GM18502 (cell line): ENCODE measurements around the gene MPND.
"Not testable (repeated sequence)": the region's sequence is repeated elsewhere in the genome, so short reads cannot be mapped to it uniquely, and the experiment has no call there.

Source experiments
- ATAC-seq: cut with Tn5 transposase; IDR thresholded peaks from one replicate; pipeline ENCODE4 v1.9.1; 2021; ENCODE audit warnings: mild to moderate bottlenecking; ENCODE audit not compliant: unreplicated experiment, poor library complexity

MPND gene

GRCh38 chr19:4345342-4346019 lies 2.1 kb downstream of the MPND start:
- ATAC-seq = no peak

GRCh38 chr19:4346020-4346383 lies 2.6 kb downstream of the MPND start:
- ATAC-seq = no peak

DNA sequence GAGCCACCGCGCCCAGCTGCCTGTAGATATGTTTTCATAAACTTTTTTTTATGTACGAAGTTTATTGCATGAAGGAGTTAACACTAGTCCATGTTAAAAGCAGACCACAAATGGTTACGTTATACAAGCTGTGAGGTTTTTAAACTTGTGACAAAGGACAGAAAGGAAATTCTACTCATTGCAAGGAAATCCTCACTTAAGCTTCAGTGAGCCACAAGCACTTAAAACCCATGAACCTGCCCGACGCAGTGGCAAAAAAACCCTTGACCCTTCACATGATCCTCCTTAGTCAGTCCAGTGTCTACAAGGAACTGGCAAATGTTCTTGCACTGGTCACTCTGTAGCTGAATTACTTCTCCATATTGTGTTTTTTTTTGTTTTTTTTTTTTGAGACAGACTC lies 4.2 kb downstream of the MPND start:
- ATAC-seq = no peak

DNA sequence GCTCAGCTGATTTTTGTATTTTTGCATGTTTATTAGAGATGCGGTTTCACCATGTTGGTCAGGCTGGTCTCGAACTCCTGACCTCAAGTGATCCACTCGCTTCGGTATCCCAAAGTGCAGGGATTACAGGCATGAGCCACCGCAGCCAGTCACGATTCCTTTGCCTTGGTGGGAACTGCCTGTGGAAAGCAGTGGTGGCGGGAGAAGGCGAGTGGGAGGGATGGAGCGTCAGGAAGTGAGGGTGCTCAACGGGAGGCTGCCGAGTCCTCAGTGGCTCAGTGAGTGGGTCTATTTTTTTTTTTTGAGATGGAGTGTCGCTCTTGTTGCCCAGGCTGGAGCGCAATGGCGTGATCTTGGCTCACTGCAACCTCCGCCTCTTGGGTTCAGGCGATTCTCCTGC lies 5.9 kb downstream of the MPND start:
- not testable (repeated sequence) for ATAC-seq

DNA sequence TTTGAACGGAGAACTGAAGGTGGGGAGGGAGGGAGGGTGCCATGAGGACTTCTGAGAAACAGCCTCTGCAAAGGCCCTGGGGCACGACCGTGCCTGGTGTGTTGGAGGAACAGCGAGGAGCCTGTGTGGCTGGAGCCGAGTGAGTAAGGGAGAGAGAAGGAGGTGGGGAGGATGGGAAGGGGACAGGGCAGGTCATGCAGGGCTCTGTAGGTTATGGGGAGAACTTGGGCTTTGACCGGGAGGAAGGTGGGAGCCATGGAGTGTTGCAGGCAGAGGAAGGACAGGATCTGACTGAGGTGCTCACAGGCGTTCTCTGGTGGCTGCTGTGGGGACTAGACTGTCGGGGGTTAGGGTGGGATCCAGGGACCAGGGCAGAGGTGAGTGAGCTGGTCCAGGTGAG lies 6.7 kb downstream of the MPND start:
- ATAC-seq = no peak

DNA sequence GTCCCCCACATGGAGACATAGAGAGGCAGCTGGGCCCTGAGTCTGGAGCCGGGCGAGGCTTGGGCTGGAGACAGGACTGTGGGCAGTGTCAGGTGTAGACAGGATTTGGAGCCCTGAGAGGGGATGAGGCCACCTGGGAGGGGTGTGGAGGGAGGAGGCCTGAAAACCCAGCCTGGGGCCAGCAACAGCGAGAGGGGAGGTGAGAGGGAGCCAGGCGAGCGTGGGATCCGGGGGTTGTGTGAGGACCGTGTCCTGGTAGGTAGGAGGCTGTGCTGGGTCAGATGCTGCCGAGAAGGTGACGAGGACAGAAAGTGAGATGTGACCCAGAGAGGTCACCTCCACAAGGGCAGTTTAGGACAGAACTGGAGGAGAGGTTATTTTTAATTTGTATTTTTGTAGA lies 7.4 kb downstream of the MPND start:
- ATAC-seq = no peak

DNA sequence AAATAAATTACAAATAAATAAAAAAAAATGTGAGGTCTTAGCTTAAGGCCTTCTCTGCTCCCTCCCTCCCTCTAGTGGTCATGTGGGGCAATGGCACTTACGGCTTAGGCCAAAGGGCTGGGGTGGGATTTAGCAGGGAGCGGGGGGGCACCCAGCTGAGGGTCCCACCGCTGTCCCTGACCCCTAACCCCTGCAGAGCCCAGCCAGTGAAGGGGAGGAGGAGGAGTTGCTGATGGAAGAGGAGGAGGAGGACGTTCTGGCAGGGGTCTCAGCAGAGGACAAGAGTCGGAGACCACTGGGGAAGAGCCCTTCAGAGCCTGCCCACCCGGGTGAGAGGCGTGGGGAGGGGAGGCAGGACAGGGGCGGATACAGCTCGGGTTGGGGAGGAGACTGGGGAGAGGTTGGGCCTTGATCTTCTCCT lies 9.3 kb downstream of the MPND start:
- no peak for ATAC-seq

GRCh38 chr19:4354282-4354681 lies 10.9 kb downstream of the MPND start:
- ATAC-seq = no peak

GRCh38 chr19:4354897-4355296 lies 11.5 kb downstream of the MPND start:
- no peak for ATAC-seq

DNA sequence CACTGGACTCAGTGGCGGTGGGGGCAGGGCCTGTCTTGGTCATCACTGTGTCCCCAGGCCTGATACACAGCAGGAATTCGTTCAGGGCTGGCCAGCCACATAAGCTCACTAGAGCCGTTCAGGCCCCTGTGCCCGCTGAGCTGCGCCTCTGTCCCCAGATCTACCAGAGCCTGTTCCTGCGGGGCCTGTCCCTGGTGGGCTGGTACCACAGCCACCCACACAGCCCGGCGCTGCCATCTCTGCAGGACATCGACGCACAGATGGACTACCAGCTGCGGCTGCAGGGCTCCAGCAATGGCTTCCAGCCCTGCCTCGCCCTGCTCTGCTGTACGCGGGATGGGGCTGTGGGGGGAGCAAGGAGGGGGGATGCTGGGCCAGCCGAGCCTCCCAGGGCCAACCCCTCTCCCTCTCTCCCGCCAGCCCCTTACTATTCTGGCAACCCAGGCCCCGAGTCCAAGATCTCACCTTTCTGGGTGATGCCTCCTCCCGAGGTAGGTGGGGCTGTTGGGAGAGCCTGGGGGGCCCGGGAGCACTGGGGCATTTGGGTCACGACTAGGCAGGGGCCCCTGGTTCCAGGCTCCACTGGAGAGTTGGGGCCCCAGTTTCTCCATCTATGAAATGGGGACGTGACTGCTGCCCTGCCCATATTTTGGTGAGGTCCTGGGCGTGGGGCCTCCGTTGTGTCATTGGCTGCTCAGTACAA lies 13.9 kb downstream of the MPND start:
- ATAC-seq = no peak

- ATAC-seq = no peak
Observed at GRCh38 chr19:4357921-4358326, 14.6 kb downstream of the MPND start.

DNA sequence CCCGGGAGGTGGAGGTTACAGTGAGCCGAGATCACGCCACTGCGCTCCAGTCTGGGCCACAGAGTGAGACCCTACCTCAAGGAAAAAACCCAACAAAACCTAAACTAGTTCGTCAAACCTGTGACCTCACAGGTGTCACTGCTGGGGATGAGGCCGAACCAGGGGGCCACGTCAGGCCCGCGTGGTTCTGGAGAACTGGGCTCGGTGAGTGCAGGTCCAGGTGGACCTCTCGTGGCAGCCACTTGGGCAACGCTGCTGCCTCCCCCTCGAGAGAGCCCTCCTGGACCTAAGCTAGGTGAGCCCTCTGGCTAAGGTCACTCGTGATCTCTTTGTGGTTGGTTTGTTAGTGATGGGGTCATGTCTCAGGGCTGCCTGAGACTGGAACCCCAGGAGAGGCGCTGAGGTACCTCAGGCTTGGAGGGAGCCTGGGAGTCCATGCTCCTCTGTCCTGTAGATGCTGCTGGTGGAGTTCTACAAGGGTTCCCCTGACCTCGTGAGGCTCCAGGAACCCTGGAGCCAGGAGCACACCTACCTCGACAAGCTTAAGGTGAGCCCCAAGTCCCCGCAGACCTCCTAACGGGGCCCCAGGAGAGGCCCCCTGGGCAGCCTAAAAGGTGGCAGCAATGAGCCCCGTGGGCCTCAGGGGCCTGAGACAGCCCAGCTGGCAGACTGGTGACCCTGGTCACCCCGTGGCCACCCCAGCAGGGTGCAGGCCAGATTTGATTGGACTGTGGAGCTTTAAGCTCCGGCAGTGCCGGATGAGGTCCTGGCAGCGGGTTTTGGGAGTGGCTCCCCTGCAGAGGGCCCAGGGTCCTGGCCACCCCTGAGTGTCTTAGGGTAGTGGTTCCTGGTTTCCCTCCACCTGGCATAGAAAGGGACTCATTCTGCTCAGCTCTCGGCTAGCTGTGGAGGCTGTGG lies 15.6 kb downstream of the MPND start:
- no peak for ATAC-seq

- no peak for ATAC-seq
Observed at GRCh38 chr19:4359627-4360000, 16.3 kb downstream of the MPND start.

DNA sequence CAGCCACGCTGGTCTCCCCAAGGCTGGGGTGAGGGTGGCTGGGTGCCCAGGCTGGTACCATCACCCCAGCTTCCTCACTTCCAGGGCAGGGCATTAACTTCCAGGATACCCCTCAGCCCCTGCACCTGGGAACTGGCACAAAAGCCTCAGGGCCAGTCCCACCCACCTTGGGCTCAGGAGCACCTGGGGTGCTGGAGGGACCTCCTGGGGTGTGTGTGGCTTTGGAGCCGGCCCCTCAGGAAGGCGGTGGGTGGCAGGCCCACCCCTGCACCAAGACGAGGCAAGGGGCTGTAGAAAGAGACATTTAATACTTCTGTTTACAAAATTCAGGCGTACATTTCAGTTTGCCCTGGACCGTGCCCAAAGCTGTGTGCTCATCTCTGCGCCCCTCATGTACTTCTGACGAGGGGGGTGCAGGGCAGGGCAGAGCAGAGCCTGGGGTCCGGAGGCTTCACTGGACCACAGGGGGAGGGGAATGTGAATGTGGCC lies 16.8 kb downstream of the MPND start:
- ATAC-seq = no peak

- no peak for ATAC-seq
Observed at GRCh38 chr19:4360641-4361151, 17.3 kb downstream of the MPND start.

DNA sequence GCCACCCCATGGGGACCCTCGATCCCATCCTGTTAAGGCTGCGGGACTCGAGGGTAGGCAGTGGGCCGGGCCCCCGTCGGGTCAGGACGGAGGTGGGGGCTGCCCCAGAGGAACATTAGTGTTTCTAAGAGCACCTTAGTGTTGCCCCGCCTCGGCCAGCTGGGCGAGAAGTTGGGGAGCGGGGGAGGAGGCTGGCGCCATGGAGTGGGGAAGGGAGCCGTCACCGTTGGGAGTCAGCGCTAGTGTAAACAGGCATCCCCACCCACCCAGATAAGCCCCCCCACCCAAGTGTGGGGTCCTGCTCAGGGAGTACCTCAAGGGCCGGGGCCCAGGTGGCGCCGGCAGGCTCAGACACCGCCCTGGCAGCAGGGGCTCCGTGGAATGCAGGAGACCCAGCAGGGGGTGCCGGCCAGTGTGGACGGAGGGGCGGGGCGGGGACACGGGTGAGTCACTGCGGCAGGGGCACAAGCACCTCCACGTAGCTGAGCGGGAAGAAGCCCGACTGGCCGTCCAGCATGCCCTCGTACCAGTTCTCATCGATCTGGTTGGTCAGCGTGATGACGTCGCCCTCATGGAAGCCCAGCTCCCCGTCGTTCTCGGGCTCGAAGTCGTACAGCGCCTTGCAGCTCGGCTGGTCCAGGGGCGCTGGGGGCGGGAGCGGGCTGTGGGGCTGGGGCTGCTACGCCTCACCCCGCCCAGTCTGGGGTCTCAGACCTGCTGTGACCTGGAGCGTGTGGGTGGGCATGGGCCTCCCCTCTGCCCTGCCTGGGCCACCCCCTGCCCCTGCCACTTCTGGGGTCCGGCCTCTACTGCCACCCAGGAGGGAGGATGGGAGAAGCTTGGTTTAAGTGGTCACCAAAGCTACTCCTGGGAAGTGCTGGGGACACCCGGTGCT lies 18.0 kb downstream of the MPND start:
- no peak for ATAC-seq

DNA sequence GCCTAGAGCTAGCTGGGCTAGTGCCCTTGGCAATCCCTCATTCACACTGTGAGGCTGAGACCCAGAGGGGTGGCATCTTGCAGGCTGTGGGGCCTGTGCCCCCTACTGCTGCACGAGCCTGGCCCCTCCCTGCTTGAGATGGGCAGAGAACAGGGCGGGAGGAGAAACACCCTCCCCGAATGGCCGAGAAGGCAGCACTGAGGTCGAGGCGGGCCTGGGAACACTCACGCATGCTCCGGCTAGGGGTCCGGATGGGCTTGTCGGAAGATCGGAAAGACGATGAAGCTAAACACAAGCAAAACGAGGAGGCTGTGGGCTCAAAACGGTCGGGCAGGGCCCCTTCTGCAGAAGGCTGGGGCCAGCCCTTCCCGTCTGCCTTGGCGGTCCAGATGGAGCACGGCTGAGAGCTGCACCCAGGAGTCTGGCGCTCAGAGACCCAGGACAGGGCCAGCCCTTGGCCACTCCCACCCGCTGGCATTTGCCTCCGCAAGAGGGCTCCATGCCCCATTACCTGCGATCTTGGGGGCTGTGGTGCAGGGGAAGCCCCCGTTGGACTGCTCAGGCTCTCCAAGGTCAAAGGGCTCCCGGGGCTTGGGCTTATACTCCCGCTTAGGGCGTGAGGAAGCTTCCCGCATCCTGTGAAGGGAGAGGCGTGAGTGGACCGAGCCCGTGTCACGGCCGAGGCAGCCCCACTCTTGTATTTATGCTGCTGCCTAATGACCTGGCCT lies 18.9 kb downstream of the MPND start:
- no peak for ATAC-seq

- no peak for ATAC-seq
Observed at GRCh38 chr19:4362831-4363545, 19.6 kb downstream of the MPND start.
